GM11168 (cell line): ENCODE data around the gene ADGRF3.
"Not testable (repeated sequence)": the region's sequence is repeated elsewhere in the genome, so short reads cannot be mapped to it uniquely, and the experiment has no call there.

Experiments
- in situ Hi-C: fragments of 300-500 bp; cut with MboI; formaldehyde crosslinking; loops from one replicate; pipeline ENCODE4 v1.12.0; 2022; ENCODE audit warnings: low sequenced_read_pairs; ENCODE audit not compliant: unreplicated experiment

Gene ADGRF3

DNA sequence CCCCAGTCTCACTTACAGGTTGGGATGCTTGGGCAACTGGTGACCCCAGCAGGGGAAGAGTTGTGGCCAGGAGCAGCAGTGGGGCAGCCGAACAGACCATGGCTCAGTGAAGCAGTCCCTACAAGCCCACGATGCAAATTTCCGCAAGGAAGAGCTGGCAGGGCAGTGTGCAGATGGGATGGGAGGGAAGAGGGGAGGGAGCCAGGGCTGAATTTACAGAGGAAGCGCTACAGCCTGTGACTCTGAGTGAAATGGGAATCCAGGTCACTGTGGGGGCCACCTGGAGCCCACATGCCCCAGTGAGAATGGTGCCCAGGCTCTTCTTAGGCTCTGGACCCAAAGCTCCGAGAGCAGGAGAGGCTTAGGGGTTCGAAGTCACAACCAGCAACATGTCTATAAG lies 27.6 kb downstream of the ADGRF3 start:
- in situ Hi-C loops: no loop called here

DNA sequence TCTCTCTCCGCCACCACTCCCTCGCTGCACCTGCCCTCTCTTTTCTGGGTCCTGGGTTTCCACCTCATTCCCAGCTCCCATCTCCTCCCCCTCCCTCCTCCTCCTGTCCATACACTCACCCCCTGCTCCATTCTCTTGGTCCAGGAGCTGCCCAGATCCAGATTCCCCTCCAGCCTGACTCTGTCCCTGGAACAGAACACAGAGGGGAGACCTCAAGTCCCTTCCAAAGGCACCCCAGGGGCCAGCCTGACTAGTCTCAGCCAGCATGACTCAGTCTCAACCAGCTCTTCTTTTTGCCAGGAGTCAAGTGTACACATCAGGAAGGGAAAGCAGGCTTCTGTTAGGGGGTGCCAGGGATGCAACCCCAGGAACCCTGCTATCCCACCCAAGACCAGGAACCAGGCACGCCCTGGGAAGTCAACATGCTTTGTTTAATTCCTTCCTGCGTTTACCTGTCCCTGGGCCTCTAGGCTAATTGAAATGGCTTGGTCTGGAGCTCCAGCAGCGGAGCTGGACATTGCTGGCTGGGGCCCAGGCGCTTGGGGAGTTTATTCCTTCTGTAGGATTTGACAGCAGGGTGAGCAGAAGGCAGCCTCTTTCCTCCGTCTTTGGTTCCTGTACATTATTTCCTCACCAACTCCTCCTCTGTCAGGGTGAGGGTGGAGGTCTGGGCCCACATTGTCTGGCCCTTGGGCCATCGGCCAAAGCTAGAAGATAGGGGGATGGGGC lies 29.0 kb downstream of the ADGRF3 start:
- in situ Hi-C loops: no loop called here

DNA sequence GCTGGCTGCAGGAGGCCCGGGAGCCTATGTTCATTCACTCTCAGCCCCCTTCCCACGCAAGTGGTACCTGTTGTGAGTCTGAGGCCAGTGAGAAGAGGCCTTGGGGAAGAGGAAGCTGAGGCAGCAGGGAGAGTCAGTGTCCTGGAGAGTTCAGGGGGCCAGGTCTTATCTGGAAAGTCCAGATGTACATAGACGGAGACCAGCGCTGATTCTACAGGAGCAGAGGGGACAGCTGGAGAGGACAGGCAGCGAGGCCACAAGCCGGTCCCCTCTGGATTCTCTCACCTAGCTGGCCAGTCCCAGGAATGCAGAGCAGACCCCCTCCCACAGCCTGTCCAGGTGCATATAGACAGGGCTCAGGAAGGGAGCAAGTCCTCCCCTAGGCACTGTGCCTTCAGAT lies 29.7 kb downstream of the ADGRF3 start:
- in situ Hi-C loops: no loop called here

DNA sequence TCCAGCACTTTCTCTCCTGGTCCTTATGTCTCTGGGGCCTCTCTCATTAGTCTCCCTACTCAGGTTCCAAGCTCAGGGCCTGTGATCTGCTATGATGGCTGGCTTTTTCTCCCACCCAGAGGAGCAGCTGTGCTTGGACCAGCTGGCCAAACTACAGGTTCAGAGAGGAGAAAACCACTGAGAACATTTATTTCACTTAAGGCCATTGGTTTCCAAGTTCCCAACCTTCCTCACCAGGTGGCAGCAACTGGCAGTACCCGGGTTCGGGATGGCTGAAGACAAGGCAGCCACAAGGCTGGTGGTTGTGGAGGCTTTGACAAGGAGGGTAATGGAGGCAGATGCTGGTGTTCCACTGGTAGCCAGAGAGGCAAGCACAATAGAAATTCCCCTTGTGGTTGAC lies 30.5 kb downstream of the ADGRF3 start:
- in situ Hi-C loops: no loop called here

DNA sequence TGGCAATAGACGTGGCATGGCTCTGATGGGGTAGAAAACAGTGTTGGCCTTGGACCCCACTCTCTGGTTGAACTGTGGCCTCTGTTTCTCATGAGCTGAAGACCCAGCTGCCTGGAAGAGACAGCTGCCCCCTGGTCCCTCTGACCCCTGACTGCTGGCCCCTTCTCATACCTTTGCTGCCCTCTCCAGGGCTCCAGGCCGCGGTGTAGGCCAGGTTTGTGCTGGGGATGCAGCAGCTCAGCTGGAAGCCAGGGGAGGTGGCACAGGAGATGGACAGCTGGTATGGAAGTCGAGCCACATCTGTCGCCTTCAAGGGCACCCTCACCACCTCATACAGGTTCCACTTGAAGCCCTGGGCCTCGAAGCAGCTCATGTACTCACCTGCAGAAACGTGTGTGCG lies 32.3 kb downstream of the ADGRF3 start:
- in situ Hi-C loops: no loop called here

DNA sequence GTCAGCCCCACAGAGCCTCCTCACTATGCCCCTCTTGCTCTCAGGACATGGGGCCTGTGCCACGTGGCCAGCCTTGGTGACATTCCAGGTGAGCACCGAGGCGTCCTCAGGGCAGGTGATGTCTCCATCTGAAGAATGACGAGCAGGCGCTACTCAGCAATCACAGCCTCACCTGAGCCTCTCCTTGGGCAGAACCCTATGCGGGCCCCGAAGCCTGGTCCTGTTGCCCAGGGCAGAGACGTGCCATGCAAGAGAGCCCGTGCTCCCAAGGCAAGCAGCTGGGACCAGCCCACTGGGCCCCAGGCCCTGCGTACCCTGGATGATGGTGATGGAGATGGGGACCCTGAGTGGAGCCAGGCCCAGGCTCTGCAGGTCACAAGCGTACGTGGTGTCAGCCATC lies 33.1 kb downstream of the ADGRF3 start:
- in situ Hi-C loops: no loop called here

DNA sequence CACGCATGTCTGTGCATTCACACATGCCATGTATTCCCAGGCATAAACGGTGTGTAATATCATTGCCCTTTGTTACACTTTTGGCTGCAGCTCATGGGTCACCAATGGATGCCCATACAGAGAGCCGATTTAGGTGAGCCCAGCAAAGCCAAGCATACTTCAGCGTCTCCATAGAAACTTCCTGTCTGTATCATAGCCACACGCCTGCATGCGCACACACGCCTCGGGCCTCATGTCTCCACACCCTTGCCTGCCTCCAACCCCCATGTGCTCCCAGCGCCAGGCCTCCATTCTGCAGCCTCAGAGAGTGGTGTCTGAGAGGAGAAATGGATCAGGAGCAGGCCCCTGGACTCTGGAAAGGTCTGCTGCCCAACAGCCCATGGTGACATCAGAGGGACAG lies 34.1 kb downstream of the ADGRF3 start:
- in situ Hi-C loops: no loop called here

DNA sequence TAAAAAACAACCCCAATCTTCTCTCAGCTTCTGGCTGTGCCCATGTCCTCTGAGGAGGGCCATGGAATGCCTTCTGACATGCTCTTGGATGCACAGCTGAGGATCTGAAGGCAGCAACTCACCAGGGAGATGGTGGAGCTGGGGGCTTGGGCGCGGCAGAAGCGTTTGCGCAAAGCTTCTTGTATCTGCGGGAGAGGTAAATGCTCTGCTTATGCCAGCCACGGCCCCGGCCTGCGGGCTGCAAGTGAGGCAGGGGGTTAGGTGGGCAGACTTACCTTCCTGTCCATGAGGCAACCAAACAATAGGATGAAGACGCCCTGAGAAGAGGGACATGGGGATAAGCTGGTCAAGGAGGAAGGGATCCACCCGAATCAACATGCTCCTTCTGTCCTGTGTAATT lies 36.7 kb downstream of the ADGRF3 start:
- in situ Hi-C loops: no loop called here

DNA sequence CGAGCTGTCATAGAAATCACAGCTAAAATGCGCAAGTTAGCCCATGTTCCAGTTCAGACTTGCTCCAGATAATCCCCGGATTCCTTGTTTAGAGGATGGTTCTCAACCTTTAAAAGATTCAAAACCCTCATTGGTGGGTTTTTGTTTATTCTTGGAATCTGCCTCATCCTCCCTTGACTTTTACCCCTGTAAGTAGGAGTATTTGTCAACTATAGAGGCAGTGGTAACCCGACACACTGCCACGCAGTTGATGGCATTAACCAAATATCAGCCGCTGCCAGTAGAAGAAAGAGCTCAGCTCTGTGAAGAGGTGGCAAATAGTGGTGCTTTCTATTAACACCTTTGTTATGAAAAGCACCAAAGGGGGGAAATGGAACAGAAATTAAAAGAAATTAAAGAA lies 41.0 kb downstream of the ADGRF3 start:
- in situ Hi-C loops: no loop called here

DNA sequence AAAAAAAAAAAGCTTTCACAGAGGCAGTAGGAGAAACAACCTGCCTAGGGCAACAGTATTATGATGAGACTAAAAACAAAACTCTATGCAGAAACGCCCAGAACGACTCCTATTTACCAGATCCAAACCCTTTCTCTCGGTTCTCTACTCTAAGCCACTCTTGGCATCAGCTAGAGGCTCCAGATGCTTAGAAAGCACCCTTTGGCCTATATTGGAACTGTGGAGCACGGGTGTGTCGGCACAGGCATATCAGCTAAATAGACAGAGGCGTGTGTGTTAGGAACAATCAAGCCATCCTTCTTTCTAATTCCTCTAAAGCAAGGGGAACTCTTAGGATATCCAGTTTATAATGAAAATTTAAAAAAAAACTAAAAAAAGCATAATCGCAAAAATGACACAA lies 41.5 kb downstream of the ADGRF3 start:
- in situ Hi-C loops: not testable (repeated sequence)

DNA sequence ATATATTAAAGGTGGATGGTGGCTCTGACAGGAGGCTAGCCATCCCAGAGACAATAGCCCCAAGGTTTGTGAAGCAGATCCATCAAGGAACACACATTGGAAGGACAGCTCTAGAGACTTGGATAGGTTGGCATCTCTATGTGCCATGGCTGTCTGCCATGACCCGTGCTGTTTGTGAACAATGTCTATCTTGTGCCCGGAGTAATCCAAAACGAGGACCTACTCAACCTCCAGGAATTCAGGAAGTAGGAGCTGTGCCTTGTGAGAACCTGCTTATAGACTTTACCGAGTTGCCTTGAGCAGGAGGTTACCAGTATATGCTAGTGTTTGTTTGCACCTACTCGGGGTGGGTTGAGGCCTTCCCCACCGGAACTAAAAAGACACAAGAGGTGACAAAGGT lies 43.7 kb downstream of the ADGRF3 start:
- in situ Hi-C loops: no loop called here

DNA sequence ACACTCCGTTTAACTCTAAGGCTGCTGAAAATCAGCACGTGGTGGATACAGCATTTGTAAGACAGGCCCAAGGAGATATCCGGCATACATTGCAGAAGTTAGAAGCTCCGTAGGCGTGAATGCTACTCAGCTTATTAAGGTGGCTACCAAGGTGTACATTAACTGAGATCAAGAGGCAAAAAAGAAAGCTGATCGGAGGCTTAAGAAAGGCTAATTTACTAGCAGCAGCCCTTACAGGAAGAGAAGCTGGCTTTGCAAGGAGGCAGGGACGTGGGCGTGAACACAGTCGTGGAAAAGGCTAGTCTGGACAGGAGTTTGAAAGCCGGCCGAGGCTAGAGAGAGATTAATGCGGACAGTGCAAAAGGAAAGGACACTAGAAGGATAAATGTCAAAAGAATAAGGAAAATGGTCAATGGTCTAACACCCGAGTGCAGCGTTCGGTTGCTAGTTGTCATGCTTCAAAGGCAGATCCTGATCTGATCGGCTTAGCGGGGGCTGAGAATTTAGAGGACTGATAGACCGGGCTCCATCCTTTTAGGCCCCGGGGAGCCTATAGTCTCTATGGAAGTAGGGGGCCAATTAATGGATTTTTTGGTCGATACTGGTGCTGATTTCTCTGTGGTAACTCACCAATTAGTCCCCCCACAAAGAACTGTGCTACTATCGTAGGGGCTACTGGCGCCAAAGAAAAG lies 46.2 kb downstream of the ADGRF3 start:
- in situ Hi-C loops: no loop called here

DNA sequence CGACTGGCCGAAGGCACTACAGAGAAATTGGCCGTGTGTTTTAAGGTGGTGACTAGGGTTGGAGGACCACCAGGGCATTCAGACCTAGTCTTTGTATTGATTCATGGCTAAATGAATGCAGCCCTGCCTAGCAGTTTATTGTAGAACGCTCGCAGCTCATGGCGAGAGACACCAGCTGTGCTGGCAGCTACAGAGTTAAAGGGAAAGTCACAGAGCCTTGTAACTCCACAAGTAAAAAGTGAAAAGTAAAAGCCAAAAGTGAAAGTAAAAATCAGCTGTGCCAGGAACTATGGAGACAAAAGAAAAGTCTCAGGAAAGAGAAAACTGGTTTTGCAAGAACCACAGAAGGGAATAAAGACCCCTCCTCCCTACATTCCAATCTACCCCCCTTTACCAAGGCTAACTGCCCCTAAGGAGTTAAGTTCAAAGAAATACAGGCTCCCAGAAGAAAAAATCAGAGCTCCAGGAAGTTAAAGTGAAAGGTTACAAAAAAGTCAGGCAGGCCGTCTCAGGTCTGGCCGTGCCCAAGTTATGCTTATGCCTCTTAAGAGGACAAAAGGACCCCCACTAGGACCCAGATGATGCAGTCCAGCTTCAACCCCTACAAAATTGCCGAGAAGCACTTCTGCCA lies 47.0 kb downstream of the ADGRF3 start:
- in situ Hi-C loops: no loop called here

DNA sequence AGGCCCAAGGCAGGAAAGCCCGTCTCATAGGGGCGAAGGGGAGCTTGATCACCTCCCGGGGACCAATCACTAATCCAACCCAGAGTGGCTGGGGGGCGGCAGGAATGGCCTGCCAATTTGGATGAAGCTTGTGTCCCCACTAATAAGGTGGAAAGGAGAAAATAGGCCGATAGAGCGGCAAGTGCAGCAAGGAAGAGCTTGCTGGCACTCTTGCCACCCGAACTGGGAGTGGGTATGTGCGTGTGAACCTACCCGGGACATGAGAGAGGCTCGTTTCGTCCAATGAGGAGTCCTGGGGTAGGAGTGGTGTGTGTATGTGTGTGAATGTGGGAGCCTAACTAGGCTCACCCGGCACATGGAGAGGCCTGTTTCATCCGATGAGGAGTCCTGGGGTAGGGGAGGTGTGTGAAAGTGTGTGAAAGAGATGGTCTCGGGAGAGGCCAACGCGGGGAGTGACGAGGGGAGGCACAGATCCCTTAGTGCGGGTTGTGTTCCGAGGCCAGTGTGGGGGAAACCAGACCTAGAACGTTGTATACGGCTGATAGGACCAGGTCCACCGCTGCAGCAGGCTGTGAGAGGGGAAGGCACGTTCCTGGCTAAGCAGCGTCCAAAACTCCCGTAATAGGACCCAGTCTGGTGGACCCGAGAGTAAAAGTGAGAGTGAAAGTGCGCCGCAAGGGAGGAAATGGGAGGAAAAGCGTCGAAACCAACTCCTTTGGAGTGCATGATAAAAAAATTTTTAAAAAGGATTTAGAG lies 47.8 kb downstream of the ADGRF3 start:
- in situ Hi-C loops: no loop called here

DNA sequence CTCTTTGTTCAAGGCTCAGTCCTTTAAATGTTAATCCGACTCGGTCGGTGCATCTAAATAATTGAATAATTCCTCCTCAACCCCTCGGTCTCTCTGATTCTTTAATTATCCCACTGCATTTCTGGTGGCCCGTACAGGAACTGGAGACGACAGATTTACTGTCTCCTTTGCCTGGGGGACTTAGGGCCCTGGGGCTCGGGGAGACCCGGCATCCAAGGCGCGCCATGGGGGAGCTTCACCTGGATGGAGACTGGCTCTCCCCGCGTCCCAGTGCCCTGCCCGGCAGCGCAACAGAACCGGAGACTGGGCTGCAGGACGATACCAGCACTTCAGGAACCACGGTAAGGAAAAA lies 48.3 kb downstream of the ADGRF3 start:
- in situ Hi-C loops: no loop called here

DNA sequence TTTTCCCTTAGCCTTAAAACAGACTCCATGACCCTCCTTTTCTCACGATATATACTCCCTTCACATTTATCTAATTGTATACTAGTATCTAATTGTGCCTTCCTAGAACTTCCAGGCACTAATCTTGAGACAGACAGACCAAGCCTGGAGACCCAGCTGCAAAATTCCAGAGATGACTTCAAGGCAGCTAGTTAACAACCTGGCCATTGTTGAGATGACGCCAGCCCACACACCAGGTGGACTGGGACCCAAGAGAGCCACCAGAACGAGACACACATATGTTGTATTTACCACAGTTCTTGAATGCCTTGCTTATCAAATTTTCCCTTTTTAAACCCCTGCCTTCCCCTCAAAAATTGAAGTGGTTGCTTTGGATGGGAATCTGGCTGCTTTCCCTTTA lies 49.5 kb downstream of the ADGRF3 start:
- in situ Hi-C loops: no loop called here

DNA sequence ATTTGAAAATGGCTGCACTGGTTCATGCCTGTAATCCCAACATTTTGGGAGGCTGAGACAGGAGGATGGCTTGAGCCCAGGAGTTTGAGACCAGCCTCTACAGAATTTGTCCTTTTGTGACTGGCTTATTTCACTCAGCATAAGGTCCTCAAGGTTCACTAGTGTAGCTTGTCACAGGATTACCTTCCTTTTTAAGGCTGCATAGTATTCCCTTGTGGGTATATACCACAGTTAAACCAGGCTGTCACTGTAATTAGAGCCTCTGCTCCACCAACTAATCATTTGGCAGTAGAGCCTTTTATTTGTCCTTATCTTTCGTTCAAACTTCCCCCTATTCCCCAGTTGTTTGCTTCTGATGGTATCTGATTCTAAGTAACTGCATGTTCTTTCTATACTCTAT lies 51.1 kb downstream of the ADGRF3 start:
- in situ Hi-C loops: no loop called here

DNA sequence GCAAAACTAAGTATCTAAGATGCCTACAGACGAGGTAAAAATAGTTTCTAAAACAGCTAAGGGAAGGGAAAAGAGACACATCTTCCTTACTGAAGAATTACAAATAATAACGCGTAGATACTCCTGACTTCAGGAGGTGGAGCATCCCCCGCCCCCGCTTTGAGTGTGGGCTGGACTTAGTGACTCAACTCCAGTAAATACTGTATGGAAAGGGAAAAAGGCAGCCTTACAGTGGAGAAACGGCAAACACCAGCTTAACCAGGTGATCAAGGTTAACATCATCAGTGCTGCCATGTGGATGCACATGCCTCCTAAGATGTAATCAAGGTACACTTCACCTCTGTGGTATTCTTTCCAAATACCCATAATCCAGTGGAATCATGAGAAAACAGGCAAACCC lies 53.9 kb downstream of the ADGRF3 start:
- in situ Hi-C loops: no loop called here

DNA sequence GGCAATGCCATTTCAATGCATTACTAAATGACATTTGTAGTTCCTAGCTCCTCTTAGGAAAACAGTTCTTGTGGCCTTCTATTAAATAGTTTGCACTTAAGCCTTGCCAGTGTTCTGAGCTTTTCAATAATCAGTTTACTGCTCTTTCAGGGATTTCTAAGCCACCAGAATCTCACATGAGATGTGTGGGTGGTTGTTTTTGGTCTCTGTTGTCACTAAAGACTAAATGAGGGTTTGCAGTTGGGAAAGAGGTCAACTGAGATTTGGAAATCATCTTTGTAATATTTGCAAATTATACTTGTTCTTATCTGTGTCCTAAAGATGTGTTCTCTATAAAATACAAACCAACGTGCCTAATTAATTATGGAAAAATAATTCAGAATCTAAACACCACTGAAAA lies 56.6 kb downstream of the ADGRF3 start:
- in situ Hi-C loops: no loop called here

DNA sequence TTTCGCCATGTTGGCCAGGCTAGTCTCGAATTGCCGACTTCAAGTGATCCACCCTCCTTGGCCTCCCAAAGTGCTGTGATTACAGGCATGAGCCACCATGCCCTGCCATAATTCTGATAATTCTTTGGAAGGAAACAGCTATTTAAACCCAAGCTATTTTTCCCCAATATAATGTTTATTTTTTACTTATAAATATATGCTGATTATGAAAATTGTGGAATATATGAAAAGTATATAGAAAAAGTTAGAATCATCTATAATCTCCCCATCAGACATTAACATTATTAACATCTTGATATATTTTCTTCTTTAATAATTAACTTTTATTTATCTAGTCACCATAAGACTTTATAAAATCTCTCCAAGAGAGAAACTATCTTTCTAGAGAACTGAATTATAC lies 60.7 kb downstream of the ADGRF3 start:
- in situ Hi-C loops: no loop called here

DNA sequence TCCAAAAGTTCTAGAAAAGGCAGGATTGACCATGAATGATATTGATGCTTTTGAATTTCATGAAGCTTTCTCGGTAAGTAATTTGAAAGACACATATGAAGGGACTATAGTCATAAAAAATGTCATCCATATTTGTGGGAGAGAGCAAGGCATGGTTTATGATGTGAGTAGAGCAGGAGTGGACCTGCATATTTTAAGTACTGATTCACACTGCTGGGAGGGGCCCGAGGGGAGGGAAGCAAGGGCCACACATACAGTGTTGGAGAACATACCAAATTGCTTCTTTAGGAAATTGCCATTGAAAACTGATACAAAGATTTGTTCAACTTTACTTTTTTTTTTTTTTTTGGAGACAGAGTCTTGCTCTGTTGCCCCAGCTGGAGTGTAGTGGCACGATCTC lies 62.5 kb downstream of the ADGRF3 start:
- in situ Hi-C loops: no loop called here
